Vagina (tissue), 2 donors: ENCODE results near the gene CTDSPL2. TPM values are rescaled to one million over a fixed set of nuclear protein-coding genes. Genes with fewer than 3 reads are reported as not detected.

Experiments
- DNase-seq, 2 donors: peaks; one replicate each; pipeline ENCODE4 v3.0.0-alpha.2; 2017; ENCODE audit errors: extremely low spot score in 2 of 2
- H3K27ac ChIP-seq: fragments of 200-600 bp; sonication (generic); one replicate; pipeline ENCODE4 v1.5.1; 2019
- H3K27me3 ChIP-seq: fragments of 200-600 bp; sonication (generic); one replicate; pipeline ENCODE4 v1.5.1; 2019
- H3K36me3 ChIP-seq, 2 donors: fragments of 200-600 bp; sonication (generic); one replicate each; pipeline ENCODE4 v1.5.1; 2017 to 2019
- H3K4me1 ChIP-seq: fragments of 200-600 bp; sonication (generic); one replicate; pipeline ENCODE4 v1.5.1; 2019
- H3K4me3 ChIP-seq, 2 donors: fragments of 200-600 bp; sonication (generic); 1 replicate in 1 of 2; 2 replicates in 1 of 2; pipeline ENCODE4 v1.5.1; 2016 to 2019
- H3K9me3 ChIP-seq: fragments of 200-600 bp; sonication (generic); one replicate; pipeline ENCODE4 v1.5.1; 2019
- POLR2A ChIP-seq, 2 donors: fragments of 450-650 bp; IDR thresholded peaks; one replicate each; pipeline ENCODE4 v1.6.1; 2017; ENCODE audit warnings: antibody characterized with exemption in 2 of 2, mild to moderate bottlenecking in 2 of 2, moderate library complexity in 2 of 2
- POLR2AphosphoS5 ChIP-seq, 2 donors: sonication (generic); formaldehyde crosslinking; IDR thresholded peaks; one replicate each; pipeline ENCODE4 v1.9.0; 2017; ENCODE audit warnings: antibody characterized with exemption in 2 of 2, mild to moderate bottlenecking in 2 of 2, low read depth in 1 of 2; ENCODE audit not compliant: insufficient read depth in 1 of 2
- intact Hi-C: fragments of 100-400 bp; cut with DNase I; formaldehyde crosslinking; loops from one replicate; pipeline ENCODE4 v1.15.1; 2023
- total RNA-seq: library from RNA; depleted of rRNA; stranded (reverse); fragments of >200 nt; gene quantifications from one replicate; pipeline ENCODE4 v1.2.3, GENCODE V29; 2016
- TF ChIP-seq, protein P1 (sequence below), 3 experiments: fragments of 450-650 bp in 2 of 3; fragments of 200-600 bp in 1 of 3; sonication (generic) in 1 of 3; IDR thresholded peaks; one replicate each; pipeline ENCODE4 v1.5.1; 2017 to 2019; ENCODE audit warnings: antibody characterized with exemption in 3 of 3, mild to moderate bottlenecking in 2 of 3, moderate library complexity in 2 of 3

Gene CTDSPL2
- total RNA-seq, 1 donor from 2014 or later = 37.1 TPM

DNA sequence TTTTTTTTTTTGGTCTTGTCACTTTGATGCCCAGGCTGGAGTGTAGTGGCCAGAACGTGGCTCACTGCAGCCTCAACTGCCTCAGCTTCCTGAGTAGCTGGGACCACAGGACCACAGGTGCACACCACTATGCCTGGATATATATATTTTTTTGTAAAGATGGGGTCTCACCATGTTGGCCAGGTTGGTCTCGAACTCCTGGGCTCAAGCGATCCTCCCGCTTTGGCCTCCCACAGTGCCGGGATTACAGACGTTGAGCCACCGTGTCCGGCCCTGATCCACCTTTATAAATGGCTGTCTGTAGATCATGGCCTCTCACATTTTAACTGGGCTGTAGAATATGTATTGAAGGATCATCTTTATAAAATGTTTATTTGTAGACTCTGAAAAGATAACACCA is 107.7 kb downstream of the CTDSPL2 start:
- intact Hi-C loops = no loop called here
- Histone ChIP-seq H3K27me3 (no peaks in the 10 kb centered on the region), H3K27ac (no peak overlapping the region), H3K36me3 (no peaks in the 10 kb centered on the region), H3K9me3 (no peaks in the 10 kb centered on the region), H3K4me3 (no peak overlapping the region), H3K4me1 (peaks cover 33% of the 10 kb centered on the region)
- DNase-seq = no peak
- no peak for TF ChIP-seq POLR2AphosphoS5 (IDR thresholded peaks at IDR 0.05; ENCODE audit: insufficient read depth in 1 of 2, low read depth in 1 of 2)
- no peak for TF ChIP-seq POLR2A (IDR thresholded peaks at IDR 0.05)
- TF ChIP-seq, protein P1, sequence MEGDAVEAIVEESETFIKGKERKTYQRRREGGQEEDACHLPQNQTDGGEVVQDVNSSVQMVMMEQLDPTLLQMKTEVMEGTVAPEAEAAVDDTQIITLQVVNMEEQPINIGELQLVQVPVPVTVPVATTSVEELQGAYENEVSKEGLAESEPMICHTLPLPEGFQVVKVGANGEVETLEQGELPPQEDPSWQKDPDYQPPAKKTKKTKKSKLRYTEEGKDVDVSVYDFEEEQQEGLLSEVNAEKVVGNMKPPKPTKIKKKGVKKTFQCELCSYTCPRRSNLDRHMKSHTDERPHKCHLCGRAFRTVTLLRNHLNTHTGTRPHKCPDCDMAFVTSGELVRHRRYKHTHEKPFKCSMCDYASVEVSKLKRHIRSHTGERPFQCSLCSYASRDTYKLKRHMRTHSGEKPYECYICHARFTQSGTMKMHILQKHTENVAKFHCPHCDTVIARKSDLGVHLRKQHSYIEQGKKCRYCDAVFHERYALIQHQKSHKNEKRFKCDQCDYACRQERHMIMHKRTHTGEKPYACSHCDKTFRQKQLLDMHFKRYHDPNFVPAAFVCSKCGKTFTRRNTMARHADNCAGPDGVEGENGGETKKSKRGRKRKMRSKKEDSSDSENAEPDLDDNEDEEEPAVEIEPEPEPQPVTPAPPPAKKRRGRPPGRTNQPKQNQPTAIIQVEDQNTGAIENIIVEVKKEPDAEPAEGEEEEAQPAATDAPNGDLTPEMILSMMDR (IDR thresholded peaks at IDR 0.05) = no peak

DNA sequence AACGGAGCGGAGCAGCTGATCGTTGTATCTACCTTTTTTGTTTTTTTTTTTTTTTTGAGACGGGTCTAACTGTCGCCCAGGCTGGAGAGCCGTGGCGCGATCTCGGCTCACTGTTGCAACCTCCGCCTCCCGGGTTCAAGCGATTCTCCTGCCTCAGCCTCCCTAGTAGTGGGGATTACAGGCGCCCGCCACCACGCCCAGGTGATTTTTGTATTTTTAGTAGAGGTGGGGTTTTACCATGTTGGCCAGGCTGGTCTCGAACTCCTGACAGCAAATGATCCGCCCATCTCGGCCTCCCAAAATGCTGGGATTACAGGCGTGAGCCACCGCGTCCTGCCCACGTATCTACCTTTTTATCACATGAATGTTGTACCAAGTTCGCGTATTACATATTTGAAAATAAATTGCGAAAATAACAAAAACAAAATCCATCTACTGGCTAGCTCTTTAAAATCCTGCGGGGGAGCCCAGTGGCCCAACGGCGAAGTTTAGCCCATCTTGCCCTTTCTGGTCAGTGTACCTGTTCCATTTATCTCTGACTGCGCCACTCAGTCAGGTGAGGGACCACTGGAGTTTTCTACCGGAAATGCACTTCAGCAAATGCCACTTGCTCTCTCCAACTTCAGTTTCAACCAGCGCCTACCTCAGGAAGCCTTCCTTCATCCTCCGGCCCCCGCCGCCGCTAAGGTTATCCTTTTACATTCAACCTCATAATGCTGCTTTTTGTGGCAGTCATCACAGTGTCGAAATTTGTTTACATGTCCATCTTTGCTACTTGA is 108.3 kb downstream of the CTDSPL2 start:
- Histone ChIP-seq H3K4me1 (peaks cover 38% of the 10 kb centered on the region), H3K9me3 (no peaks in the 10 kb centered on the region), H3K27me3 (no peaks in the 10 kb centered on the region), H3K36me3 (no peaks in the 10 kb centered on the region), H3K4me3 (peak overlapping the region; percentile 64 to 91), H3K27ac (peak overlapping the region; percentile 97)
- no peak for DNase-seq
- intact Hi-C loops = no loop called here
- no peak for TF ChIP-seq POLR2AphosphoS5 (IDR thresholded peaks at IDR 0.05; ENCODE audit: insufficient read depth in 1 of 2, low read depth in 1 of 2)
- TF ChIP-seq, protein P1 (IDR thresholded peaks at IDR 0.05) = no peak
- no peak for TF ChIP-seq POLR2A (IDR thresholded peaks at IDR 0.05)

DNA sequence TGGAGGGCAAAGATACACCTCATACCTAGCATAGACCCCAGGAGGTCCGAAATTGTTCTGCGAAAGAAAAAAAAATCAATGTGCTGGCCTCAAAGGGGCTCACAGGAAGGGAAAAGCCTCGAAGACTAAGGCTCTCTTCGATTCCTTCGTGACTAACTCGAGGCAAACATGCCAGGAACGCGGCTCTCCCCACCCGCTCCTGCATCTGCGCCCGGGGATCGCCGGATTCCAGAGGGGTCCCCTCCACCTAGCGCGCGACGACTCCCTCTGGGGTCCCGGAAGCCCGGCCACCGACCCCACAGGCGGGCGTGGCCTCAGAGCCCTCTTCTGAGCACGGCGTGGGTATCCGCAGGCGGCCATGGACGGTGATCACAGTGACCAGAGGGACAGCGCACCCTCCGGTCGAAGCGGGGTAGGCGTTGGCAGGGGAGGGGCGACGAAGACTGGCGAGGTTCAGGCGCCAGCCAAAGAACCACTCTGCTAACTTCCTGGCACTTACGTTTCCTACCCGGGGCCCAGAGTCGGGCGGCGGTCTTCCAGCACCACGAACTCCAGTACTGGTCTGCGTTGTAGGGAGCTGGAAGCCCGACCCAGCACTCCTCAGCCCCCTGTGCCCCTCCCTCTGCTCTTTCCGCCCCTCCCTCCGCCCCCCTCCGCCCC is 109.0 kb downstream of the CTDSPL2 start:
- H3K9me3 ChIP-seq = no peaks in the 10 kb centered on the region
- DNase-seq = peak in 1 of 2 donors; percentile 96
- peak overlapping the region; percentile 64 to 91 for H3K4me3 ChIP-seq
- peak overlapping the region; percentile 97 for H3K27ac ChIP-seq
- H3K36me3 ChIP-seq = no peaks in the 10 kb centered on the region
- TF ChIP-seq, protein P1 (IDR thresholded peaks at IDR 0.05) = peak in 1 of 3 experiments; percentile 6
- peak; percentile 44 to 94 for TF ChIP-seq POLR2AphosphoS5 (IDR thresholded peaks at IDR 0.05; ENCODE audit: insufficient read depth in 1 of 2, low read depth in 1 of 2)
- TF ChIP-seq POLR2A (IDR thresholded peaks at IDR 0.05) = peak in 1 of 2 donors; percentile 66
- H3K27me3 ChIP-seq = no peaks in the 10 kb centered on the region
- intact Hi-C loops = no loop called here
- H3K4me1 ChIP-seq = peaks cover 43% of the 10 kb centered on the region

DNA sequence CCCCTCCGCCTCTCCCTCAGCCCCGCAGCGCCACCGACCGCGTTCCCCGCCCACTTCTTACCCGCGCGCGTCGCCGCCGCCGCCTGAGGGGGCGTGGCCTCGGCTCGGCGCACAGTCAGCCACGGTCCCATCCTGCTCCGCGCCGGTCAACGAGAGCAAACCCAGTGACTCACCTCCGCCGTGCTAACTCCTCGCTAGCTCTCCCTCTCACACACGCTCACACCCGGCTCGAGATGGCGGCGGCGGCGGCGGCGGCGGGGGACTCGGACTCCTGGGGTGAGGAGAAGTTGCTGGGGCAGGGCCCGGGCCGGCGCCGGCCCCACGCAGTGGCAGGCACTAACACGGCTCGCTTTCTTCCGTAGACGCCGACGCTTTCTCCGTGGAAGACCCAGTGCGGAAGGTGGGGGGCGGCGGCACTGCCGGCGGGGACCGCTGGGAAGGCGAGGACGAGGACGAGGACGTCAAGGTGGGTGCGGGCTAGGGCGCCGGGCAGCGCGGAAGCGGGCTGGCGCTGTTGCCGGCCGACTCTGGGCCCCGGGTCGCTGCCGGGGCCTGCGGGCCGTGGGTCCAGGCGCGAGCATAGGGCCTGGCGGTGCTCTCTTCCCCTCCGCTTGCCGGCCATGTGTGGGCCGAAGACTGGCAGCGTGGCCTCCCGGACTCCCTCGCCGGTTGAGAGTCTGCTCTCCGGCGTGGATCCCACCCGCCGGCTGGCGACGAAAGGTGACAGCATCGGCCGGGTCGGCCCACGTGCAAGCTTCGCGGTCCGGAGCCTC is 109.7 kb downstream of the CTDSPL2 start, which contains the start of gene EIF3J:
Gene EIF3J (plus strand): TSS at position 186 of the 773 bp plus-strand sequence. CDS start 48 bp downstream, at position 234.
- DNase-seq = peak in 1 of 2 donors; percentile 90
- Histone ChIP-seq H3K36me3 (no peaks in the 10 kb centered on the region), H3K4me1 (peaks cover 50% of the 10 kb centered on the region), H3K9me3 (no peaks in the 10 kb centered on the region), H3K4me3 (peak within 1 kb of the TSS; percentile 64 to 91), H3K27me3 (no peaks in the 10 kb centered on the region), H3K27ac (peak within 1 kb of the TSS; percentile 97)
- TF ChIP-seq, protein P1 (IDR thresholded peaks at IDR 0.05) = no peak
- TF ChIP-seq POLR2AphosphoS5 (IDR thresholded peaks at IDR 0.05; ENCODE audit: insufficient read depth in 1 of 2, low read depth in 1 of 2) (peak in 1 of 2 donors; percentile 79), POLR2A (IDR thresholded peaks at IDR 0.05) (peak in 1 of 2 donors; percentile 75)
- intact Hi-C loops = no loop called here
